Ecto neural progenitor cell (in vitro differentiated cells): ENCODE results near the gene GRB2.
"Not testable (repeated sequence)": the region's sequence is repeated elsewhere in the genome, so short reads cannot be mapped to it uniquely, and the experiment has no call there.

ENCODE experiments used
- DNase-seq: peaks from one replicate; pipeline ENCODE4 v3.0.0-alpha.2; 2018; ENCODE audit warnings: low spot score

Gene GRB2

DNA sequence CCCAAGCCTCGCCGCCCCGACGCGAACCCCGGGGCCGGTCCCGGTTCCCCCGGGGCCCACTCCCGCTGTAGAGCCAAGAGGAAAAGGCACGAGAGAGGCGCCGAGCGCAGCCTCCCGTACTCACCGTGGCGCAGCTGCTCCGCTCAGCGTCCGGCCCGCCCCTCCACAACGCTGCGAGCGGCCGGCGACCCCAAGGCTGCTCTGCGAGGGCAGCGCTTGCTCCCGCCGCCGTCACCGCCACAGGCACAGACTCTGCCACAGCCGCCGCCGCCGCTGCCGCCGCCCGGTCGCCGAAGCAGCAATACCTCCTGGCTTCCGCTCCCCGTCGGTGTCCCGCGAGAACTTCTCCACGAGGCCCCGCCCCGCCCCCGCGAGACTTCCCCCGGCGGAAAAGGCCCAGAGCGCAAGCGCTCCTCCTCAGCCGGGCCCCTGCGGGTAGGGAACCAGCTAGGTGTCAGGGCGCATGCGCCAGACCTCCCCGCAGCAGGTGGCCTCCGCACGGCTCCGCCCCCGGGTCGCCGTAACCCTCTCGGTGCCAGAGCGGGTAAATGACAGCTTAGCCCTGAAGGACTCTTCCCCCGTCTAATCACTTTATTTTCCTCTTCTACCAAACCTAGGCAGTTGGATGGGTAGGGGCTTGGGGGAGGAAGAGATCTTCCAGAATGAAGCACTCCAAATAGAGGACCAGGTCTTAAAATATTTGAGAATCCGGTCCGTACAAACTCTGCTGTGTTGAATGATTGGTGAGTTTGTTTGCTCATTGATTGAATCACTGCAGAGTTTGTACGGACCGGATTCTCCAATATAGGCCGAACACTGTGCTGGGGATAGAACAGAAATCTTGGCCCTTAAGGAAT is at the start of gene GRB2:
TSS of gene GRB2 (minus strand) at position 314 of the 857 bp plus-strand sequence. CDS start 12,050 bp downstream, outside the sequence.
- peak; percentile 100 for DNase-seq

DNA sequence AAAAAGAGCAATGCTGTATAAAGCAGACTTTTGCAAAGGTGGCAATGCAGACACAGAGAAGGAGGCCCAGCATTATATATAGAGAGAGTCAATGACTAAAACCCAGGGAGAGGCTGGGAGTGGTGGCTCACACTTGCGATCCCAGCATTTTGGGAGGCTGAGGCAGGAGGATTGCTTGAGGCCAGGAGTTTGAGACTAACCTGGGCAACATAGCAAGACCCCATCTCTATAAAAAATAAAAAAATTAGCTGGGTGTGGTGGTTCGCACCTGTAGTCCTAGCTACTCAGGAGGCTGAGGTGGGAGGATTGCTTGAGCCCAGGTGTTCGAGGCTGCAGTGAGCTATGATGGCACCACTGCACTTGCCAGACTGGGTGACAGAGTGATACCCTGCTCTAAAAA is 49.2 kb upstream of the GRB2 start:
- not testable (repeated sequence) for DNase-seq

DNA sequence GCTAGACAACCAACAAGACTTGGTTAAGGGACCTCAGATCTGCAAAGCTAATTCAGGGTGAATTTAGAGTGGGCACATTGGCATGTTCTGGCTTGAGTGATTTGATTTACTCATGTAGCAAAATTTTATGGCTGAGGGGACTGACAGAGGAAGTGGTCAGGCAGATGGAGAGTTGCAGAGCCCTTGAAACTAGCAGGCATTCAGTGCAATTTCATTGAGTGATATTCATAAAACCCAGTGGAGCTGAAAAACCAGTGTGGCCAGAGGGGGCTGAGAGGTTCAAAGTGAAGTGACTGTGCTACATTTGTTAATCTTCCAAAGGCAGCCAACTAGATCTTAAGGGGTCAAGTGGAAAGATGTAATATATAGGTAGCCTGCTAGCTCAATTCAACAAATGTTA is 48.7 kb upstream of the GRB2 start:
- DNase-seq, result no peak

DNA sequence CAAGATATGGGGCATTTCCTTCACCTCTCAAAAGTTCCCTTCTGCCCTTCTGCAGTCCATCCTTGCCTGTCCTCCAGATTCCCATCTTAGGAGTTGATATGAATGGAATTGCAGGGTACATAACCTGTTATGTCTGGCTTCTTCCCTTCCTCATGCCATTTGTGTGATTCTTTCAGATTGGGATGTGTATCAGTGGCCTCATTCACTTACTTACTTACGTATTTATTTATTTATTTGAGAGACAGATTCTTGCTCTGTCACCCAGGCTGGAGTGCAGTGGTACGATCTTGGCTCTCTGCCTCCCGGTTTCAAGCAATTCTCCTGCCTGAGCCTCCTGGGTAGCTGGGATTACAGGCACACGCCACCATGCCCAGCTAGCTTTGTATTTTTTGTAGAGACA is 44.8 kb upstream of the GRB2 start:
- DNase-seq, result no peak

DNA sequence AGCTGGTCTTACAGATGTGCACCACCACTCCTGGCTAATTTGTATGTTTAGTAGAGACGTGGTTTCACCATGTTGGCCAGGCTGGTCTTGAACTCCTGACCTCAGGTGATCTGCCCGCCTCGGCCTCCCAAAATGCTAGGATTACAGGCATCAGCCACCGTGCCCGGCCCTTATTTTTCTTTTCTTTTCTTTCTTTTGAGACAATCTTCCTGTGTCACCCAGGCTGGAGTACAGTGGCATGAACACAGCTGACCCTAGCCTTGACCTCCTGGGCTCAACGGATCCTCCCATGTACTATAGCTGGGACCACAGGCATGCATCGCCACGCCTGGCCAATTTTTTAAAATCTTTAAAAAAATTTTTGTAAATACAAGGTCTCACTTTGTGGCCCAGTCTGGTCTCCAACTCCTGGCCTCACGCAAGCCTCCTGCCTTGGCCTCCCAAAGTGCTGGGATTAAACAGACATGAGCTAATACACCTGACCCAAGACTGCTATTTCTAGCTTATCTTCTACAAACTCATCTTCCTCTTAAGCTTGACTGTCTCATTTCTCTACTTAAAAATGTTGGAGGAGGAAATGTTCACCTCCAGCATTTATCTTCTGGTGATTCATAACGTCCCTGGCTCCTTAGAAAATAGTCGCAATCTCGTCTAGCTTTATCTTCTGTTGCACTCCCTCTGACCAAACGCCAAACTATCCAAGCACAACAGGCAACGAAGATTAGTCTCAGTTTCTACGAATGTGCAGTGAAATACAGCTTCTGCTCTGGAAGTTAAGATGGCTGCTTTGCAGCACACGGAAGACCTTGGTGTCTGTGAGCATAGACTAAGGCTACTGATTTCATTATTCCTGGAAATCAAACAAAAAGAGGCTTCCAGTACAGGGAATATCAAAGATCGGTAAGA is 42.7 kb upstream of the GRB2 start:
- DNase-seq, result no peak

DNA sequence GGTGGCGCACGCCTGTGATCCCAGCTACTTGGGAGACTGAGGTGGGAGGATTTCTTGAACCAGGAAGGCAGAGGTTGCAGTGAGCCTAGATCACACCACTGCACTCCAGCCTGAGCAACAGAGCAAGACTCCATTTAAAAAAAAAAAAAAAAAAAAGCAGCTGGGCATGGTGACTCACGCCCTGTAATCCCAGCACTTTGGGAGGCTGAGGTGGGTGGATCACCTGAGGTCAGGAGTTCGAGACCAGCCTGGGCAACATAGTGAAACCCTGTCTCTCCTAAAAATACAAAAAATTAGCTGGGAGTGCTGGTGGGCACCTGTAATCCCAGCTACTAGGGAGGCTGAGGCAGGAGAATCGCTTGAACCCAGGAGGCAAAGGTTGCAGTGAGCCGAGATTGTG is 40.4 kb upstream of the GRB2 start:
- DNase-seq, result not testable (repeated sequence)

DNA sequence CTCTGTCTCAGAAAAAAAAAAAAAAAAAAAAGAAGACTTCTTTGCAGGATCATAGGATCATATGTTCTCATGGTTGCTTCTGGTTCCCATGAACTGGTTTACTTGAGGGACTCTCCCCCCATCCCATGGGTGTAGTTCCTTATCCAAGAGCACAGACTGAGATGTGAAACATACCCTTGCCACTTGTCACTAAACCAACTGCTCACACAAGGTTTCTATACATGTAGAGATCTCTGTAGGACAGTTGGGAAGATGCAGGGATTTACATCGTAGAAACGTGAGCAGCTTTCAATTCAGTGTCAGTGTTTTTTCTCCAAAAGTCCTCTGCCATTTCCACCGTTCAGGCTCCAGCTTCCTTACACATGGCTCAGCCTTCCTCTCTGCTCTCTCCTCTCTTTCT is 39.8 kb upstream of the GRB2 start:
- DNase-seq, result no peak

DNA sequence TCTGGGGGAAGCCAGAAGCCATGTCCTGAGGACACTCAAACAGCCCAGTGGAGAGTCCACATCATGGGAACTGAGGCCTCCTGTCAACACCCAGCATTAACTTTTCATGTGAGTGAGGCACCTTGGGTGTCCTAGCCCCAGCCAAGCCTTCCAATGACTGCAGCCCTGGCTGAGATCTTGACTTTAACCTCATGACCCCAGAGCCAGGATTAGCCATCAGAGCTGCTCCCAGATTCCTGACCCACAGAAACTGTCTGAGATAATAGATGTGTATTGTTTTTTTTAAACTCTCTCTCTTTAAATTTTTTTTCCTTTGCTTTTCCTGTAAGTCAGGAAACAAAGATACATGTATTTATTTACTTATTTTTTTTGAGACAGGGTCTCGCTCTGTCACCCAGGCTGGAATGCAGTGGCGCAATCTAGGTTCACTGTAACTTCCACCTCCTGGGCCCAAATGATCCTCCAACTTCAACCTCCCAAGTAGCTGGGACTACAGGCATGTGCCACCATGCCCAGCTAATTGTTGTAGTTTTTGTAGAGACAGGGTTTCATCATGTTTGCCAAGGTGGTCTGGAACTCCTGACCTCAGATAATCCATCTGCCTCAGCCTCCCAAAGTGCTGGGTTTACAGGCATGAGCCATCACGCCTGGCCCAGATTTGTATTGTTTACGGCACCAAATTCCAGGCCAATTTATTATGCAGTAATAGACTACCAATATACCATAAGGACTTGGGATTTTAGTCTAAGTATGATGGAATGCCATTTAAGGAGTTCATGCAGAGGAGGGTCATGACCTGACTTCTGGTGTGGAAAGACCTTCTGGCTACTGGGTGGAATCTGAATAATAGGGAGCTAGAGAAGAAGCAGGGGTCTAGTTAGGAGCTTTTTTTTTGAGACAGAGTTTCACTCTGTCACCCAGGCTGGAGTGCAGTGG is 37.0 kb upstream of the GRB2 start:
- DNase-seq, result no peak

DNA sequence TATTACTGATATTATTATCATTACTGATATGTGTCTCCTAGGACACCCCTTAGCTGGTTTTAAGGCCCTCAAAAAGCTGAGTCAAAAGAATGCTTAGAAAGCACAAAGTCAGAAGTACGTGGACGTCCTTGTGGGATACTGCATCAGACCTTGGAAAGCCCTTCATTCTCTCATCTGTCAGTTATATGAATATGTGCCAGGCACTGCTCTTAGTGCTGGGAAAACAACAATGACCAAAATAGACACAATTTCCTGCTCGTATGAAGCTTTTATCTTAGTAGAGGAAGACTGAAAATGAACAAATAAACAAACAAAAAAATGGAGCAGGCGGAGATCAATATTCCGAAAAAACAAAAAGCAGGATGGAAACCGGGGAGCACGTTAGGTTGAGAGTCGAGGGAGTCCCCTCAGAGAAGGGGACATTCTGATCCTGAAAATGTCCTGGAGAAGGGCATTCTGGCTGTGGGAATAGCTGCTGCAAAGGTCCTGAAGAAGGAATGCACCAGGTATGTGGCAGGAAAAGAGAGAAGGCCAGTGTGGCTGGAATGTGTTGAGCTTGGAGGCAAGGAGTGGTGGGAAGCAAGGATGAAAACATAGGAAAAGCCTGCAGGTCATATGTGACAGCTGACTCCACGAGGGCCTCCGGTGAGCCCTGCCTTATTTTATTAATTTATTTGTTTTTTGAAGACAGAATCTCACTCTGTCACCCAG is 35.4 kb upstream of the GRB2 start:
- DNase-seq, result no peak

DNA sequence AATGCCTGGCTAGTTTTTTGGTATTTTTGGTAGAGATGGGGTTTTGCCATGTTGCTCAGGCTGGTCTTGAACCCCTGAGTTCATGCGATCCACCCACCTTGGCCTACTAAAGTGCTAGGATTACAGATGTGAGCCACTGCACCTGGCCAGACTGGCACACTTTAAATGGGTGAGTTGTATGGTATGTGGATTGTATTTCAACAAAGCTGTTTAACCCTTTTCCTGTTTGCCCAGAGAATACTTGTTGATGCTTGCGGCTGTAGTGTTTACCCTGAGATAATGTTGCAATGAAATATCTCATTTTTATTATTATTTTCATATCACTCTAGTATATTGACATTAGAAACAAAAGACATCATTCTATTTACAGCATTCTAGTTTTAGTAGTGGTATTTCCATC is 33.8 kb upstream of the GRB2 start:
- DNase-seq, result no peak

DNA sequence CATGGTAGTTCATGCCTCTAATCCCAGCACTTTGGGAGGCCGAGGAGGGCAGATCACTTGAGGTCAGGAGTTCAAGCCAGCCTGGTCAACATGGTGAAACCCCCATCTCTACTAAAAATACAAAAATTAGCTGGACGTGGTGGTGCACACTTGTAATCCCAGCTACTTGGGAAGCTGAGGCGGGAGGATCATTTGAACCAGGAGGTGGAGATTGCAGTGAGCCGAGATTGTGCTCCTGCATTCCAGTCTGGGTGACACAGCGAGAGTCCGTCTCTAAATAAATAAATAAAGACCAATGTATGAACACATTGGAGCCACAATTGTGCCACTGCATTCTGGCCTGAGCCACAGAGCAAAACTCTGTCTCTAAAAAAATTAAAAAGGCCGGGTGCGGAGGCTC is 31.9 kb upstream of the GRB2 start:
- DNase-seq, result not testable (repeated sequence)

DNA sequence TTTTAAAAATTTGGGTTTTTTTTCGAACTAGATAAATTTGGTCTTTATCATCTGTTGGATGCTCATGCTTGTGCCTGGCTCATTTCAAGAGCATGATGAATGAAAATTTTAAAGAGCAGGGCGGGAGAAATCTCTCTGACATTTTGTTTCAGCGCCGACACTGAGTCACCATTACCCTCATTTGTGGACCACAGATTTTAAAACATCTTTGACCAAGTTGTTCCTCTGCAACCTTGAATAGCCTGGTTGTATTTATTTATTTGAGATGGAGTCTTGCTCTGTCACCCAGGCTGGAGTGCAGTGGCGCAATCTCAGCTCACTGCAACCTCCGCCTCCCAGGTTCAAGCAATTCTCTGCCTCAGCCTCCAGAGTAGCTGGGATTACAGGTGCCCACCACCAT is 29.0 kb upstream of the GRB2 start:
- DNase-seq, result not testable (repeated sequence)

DNA sequence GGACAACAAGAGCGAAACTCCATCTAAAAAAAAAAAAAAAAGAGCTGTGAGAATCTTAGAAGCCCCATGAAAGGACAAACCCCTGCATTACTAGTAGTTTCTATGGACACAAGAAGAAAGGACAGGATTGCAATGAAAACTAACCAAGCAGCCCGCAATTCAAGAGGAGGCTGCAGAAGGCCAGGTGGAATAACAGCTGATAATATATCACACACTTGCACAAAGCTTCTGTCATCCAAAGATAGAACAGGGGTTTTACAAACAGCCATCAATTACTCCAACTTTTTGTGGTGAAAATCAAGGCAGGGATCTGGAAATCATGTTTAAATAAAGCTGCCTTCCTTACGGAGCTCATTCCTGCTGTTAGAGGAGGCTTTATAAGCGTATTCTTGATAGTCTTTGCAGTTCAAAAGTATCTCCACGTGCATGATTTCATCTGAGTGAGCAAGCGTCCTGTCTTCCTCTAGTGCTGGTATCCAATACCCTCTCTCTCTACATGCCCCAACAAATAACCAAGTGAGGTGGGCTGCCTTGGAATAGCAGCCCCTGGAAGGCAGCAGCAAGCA is 27.8 kb upstream of the GRB2 start:
- DNase-seq, result no peak

DNA sequence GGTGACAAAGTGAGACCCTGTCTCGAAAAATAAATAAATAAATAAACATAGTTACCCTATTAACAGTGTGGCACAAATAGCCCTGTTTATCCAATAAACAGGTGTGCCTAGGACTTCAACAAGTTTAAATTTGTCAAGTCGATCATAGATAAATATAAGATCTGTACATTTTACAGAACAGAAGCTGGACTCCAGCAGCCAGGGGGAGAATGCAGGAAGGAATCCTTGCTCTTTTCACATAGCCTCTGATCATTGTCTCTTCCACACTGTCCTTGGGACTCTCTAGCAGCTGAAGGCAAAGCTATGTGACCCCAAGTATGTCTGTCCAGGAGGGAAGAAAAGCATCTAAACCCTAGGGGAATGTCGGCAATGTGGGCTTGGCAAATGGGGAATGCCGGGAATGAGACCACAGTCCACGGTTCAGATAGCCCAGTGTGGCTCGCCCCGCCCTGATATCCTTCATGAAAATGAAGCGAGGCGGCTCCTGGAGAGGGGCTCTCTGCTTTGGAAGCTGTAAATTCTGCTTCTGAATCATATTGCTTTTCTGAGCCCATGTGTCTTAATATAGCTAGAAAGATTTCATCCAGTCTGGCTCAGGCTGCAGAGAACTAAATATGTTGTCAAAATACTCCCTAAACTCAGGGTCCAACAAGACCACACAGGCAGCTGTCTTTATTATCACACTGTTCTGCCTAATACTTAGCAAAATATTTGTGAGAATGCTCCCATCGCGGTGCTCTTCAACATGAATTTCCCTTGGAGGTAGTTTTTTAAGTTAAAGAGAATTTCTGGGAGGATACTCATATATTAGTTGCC is 24.9 kb upstream of the GRB2 start:
- DNase-seq, result peak; percentile 79

DNA sequence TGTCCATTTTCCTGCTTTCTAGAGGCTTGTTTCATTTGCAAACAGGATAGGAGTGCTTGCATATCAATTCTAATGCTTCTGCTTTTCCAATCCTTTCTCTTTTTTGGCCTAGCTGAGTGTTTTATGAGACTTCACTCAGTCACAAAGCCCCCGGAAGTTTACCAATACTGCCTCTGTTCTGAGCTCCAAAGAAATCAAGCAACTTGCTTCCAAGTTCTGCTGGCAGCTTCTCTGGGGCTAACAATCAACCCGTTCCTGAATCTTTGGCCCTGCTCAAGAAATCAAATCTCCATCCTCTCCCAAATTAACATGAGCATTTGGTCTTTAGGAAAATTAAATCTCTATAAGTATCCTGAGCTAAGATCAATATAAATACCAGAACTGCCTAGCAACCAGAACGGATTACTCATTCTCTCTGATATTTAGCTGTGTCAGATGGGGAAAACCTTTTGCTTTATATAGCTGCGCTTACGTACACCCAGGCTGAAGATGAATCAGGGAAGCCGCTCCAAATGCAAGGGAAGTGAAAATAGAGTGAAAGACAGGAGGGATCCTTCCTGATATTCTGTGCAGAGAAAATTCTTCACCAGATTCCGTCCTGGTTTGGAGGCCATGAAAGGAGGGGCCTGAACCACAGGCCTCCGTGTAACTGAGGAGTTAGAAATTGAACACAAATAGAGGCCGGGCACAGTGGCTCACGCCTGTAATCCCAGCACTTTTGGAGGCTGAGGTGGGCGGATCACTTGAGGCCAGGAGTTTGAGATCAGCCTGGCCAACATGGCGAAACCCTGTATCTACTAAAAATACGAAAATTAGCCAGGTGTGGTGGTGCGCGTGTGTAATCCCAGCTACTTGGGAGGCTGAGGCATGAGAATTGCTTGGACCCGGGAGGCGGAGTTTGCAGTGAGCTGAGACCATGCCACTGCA is 23.3 kb upstream of the GRB2 start:
- no peak for DNase-seq

DNA sequence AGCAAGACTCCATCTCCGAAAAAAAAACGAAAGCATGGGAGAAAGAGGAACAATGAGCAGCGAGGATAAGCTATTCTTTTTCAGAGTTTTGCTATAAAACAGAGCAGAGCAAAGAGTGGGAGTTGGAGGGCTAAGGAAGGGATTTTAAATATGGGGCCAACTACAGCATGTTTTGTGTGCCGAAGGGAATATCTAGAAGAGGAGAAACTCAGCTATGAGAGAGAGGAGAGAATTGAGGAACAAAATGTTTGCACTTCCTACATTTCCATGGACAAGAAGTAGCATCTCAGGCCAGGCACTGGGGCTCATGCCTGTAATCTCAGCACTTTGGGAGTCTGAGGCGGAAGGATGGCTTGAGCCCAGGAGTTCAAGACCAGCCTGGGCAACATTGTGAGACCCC is 13.1 kb upstream of the GRB2 start:
- DNase-seq, result no peak

DNA sequence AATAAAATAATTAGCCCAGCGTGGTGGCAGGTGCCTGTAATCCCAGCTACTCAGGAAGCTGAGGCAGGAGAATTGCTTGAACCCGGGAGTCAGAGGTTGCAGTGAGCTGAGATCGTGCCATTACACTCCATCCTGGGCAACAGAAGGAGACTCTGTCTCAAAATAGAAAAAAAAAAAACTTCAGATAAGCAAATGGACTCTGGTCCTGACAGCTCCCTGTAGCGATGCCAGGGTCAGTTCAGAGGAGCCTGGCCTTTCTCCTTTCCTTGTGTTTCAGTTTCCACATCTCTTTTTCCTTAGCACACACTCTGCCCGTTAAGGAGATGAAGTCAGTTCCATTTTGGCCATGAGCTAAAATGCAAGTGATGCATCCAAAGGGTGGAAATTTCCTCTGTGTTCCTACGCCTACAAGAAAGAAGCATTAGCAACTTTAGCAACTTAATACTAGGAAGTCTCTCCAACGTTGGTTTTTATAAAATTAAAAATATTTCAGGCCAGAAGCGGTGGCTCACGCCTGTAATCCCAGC is 11.6 kb upstream of the GRB2 start:
- no peak for DNase-seq

DNA sequence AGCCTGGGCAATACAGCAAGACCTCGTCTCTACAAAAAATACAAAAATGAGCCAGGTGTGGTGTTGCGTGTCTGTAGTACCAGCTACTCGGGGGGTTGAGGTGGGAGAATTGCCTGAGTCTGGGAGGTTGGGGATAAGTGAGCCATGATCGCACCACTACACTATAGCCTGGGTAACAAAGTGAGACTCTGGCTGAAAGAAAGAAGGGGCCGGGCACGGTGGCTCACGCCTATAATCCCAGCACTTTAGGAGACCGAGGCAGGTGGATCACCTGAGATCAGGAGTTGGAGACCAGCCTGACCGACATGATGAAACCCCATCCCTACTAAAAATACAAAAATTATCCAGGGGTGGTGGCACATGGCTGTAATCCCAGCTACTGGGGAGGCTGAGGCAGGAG is 10.5 kb upstream of the GRB2 start:
- DNase-seq, result no peak

DNA sequence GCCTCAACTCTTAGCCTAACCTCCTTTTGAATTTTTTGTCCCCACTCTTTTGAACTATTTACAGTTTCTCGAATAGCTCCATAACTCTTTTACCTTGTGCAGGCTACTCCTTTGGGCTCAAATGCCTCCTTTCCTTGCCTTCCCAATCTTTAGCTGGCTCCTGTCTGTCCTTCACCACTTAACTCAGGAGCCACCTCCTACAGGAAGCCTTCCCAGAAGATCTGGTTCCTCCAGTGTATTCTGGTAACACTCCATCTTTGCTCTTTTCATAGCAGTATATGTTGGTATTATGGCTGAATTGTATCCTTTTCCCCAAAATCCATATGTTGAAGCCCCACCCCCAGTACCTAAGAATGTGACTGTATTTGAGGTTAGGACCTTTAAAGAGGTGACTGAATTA is 9.0 kb upstream of the GRB2 start:
- no peak for DNase-seq
